Measurements from ENCODE around the gene ENDOD1.

Gene ENDOD1

DNA sequence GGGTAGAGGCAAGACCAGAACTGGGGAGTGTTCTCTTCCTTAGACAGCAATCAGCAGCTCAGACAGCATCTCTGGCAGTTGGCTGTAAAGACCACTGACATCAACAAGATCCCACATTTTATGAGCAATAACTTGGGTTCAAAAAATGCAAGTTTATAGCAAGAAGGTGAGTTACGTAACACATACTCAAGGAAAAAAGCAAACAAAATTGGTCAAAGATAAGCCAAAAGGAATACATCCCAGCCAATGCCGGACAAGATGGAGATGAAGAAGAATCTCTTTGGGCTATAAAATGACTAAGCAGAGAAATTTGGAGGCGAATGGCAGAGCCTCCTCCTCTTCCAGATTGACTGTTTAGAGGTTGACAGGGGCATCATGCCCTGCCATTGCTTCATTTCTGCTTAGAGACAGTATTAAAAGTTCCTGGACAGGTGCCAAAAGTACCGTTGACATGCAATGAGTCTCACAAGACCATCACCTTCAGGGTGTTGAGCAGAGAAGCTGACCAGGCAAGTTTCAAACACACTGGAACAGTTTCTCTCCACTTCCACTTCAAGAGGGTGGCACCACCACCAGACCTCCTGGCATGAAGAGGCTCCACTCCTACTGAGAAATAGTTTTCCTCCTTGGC, 55.9 kb downstream of the ENDOD1 start:
- no peak for DNase-seq

DNA sequence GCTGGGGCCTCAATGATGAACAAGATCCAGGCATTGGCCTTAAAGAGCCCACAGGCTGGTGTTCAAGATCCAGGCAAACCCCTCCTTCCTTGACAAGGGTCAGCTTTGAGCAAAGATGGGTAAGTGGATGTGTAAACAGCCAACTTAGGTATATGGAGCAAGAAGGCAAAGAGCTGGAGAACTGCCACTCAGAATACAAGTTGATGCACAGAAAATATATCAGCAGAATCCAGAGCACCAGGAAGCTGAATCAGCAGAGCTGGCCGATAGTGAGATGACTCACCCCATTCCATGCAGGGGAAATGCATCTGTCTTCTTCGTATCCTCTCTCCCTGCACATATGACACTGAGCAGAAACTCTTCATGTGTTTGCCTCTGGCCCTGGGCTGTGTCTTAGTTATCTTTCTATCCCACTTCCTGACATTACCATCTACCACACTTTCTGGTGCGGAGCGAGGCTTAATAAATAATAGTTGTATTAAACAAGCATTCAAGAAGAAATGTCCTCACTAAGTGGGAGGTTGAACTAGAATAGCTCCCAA, 57.8 kb downstream of the ENDOD1 start:
- peak; percentile 30 for DNase-seq

DNA sequence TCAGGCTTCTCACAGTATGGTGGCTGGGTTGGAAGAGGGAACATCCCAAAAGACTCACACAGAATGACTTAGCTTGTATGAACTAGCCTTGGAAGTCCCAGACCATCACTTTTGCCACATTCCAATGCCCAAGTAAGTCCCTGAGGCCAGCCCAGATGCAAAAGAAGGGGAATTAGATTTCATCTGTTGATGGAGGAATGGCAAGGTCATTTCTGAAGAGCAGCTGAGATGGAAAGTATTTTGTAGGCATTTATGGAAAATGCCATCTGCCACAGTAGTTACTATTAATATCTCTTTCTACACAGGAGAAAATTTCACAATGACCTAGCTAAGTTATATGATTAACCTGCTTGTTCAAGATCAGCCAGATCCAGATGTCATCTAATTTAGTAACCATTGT, 58.8 kb downstream of the ENDOD1 start:
- no peak for DNase-seq

GRCh38 chr11:95148938-95149337, 59.3 kb downstream of the ENDOD1 start:
- DNase-seq: no peak

DNA sequence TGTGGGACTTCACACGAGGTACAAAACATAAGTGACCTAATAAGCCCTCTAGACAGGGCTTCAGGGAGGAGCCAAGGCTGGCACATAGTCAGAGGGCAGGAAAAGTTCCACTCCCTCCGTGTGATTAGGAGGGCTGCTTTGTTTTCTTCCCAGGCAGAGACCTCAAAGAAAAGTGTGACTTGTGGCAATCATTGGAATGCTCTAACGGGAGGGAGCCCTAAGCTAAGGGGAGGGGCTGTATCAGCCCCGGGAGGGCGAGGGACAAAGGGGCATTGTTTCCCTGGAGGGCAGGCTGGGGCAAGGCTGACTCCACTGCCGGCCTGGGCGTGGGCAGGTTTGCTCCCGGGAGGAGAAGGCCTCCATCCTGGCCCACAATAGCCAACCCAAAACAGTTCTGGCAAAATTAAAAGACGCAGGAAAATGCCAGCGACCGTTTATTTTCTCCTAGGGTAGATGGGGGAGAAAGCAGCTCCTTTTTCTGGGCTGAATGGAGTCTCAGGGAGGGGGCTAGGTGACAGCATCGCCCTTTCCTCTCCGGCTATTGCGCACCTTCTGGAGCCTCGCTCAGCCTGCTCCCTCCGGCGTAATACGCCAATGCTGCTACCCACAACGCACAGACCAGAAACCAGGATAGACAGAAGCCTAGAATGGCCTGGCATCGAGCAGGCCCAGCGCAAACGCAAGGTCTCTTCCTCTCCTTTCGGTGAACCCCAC, 60.2 kb downstream of the ENDOD1 start:
- no peak for DNase-seq

DNA sequence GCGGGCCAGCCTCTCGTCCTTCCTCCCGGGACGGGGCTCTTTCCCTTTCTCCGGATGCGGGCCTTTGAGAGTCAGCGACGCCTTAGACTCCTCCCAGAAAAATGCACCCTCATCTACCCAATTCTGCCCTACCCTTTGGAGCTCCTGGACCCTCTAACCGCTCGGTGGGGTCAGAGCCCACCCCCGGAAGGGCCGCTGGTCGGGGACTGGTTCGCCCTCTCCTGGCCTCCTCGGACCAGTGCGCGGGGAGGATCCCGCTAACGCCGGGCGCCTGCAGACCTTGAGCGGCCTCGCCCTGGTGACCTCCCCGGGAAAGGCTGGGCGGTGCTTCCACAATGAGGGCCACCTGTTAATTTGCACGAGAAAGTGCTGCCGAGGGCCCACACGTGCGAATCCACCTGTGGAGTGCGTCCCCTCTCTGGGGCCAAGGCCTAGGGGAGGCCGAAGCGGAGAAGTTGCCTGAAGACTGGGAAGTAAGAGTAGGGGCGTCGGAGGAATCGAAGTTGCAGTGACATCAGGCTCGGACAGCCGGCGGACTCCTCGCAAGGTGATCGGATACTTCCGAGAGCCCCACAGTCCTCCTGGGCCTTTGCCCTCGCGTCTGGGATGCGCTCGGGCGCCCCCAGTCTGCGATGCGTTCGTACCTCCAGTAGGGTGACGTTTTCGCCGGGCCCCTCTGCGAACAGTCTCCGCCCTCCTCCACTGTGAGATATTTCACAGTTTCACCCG, 61.5 kb downstream of the ENDOD1 start:
- peak; percentile 87 for DNase-seq

GRCh38 chr11:95152876-95153856, 63.5 kb downstream of the ENDOD1 start:
- DNase-seq: peak; percentile 28

DNA sequence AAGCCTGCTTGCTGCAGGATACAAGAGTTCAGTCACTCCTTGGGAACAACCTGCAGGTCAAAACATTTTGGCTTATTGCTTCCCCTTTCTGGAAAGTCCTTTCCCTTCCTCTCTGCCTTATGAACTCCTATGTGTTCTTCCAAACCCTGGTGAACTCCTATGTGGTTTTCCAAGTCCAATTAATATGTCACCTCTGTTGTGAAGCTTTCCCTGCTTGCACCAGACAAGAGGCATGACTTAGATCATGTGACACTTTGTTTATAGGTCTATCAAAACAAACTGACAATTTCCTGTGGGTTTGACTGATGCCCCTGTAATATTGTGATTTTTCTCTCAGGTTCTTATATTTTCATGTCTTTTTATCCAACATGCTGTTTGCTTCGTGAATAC, 64.2 kb downstream of the ENDOD1 start:
- no peak for DNase-seq

DNA sequence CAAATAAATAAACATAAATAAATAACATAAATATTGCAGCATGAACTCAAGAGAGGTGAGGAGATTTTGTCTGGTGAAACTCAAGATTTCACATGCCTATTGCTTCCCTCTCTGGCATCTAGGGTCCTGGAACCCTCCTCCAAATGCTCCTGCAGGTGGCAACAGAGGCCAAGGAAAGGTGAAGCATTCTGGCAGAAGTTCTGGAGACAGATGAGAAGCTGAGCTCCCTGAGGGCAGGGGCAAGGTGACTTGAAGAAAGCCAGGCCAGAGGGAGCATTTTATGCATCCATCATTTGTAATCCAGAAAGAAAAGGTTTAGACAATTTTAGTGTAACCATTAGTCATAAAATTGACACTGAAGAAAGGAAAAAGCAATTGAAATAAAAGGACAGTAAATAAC, 64.9 kb downstream of the ENDOD1 start:
- DNase-seq: peak; percentile 51

DNA sequence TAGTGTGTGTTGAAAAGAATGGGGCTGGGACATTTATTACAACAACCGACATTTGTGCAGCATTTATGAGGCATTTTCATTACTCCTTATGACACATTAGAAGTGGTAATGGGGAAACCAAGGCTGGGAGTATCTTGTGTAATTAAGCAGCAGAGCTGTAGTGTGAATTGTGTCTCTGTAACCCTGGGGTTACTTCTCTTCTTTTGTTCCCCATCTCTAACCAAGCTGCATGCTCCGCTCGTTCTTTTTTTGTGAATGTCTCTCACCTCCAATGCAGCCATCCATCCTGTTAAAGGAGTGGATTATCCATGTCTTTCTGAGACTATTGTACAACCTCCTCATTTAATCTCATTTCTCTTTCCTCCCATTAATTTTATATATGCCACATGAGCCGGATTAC, 65.7 kb downstream of the ENDOD1 start:
- no peak for DNase-seq

DNA sequence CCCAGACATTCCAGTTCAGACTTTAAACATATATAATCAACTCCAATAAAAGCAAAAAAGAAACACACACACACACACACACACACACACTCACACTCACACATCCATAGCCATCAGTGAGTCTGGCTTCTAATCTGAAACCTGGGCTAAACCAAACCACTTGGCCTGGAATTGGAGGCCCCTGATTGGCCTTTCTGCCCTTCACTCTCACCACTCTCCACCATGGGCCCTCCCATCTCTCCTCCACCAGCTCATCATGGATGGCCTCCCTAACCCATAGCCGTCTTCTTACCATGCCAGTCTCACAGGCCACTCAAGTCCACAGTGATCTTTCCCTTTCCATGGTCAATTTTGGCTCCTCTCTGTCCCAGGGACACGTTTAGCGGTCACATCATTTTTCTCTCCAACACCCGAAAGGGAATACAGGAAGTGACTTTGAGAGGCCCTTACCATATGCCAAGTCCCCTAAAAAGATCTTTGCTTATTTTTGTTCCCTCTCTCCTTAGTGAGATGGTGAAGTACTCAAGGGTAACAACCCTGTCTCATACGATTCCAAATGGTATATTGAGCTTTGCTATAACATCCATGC, 66.6 kb downstream of the ENDOD1 start:
- DNase-seq: no peak

- DNase-seq: no peak
Measured at GRCh38 chr11:95156916-95157541, 67.4 kb downstream of the ENDOD1 start.

DNA sequence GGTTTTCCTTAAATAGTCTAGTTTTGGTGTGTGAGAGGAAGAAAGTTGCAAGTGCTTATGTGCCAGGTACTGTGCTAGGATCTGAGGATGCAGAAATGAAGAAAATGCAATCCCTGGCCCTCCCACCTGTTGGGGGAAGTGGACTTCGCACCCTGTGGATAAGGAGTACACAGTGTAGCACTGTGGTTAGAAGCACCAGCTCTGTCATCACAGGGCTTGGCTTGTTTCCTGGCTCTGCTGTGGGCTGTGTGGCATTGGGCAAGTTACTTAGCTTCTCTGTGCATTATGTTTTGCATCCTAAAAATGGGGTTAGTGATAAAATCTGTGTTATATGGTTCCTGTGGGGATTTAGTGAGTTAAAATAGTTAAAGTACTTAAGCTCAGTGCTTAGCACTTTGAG, 68.2 kb downstream of the ENDOD1 start:
- no peak for DNase-seq

- DNase-seq: no peak
Measured at GRCh38 chr11:95161248-95161647, 71.6 kb downstream of the ENDOD1 start.

DNA sequence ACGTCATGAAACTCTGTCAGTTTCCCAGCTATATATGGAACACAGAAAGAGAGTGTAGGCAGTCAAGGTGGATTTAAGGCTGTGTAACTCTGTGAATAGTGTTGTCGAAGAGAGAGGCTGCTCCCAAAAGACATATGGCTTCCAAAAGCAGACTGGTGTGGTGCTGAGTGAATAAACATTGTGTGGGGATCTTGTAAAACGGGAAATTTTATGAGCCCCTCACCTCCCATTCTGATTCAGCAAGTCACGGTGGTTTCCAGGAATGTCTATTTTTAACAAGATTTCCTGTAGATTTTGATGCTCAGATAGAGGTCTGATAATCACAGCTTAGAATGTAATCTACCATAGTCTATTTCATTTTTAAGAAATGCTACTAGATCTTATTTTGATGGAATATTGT, 73.5 kb downstream of the ENDOD1 start:
- no peak for DNase-seq

- no peak for DNase-seq
Measured at GRCh38 chr11:95165638-95166037, 76.0 kb downstream of the ENDOD1 start.

GRCh38 chr11:95166781-95167180, 77.1 kb downstream of the ENDOD1 start:
- no peak for DNase-seq

DNA sequence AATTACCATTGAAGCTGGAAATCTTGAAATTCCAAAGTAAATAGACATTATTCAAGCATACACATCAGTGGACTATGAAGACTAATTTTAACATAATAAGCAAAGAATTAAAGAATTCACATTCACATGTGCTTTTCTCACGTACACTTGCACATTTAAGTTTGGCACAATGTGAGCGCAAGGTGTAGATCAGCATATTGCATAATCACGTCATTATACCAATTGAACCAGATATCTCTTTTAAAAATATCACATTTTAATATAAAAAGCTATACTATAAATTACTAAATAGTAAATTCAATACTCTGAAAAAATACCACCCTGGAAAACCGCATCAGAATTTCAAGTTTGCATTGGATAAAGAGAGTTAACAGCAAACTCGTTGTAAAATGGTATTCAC, 80.6 kb downstream of the ENDOD1 start:
- DNase-seq: no peak

- DNase-seq: no peak
Measured at GRCh38 chr11:95175818-95176380, 86.3 kb downstream of the ENDOD1 start.
